AG04449 (cell line): ENCODE results near the gene FHIT.

Experiments used
- CTCF ChIA-PET: fragments of 350-600 bp; formaldehyde crosslinking; extraction: SDS; loops from one replicate; lab custom pipeline; 2021; ENCODE audit warnings: antibody characterized with exemption; lab: Yijun Ruan, JAX
- POLR2A ChIA-PET: fragments of 400-600, 350-600 bp; formaldehyde crosslinking; extraction: SDS; loops from one replicate; lab custom pipeline; 2020; ENCODE audit warnings: antibody characterized with exemption, inconsistent platforms; lab: Yijun Ruan, JAX
- DNase-seq: peaks from one replicate; pipeline ENCODE4 v3.0.0-alpha.2; 2010; ENCODE audit warnings: low read depth, low spot score
- H3K4me3 ChIP-seq: 2 replicates; pipeline ENCODE4 v1.5.1; 2011; ENCODE audit warnings: low read depth, mild to moderate bottlenecking, control low read depth, low read length
- CTCF ChIP-seq: IDR thresholded peaks from one replicate; pipeline ENCODE4 v1.5.1; 2011; ENCODE audit warnings: mild to moderate bottlenecking, moderate library complexity, low read length, control low read depth, inconsistent platforms; ENCODE audit not compliant: insufficient read depth; ENCODE audit errors: missing control alignments

FHIT gene

GRCh38 chr3:60919296-60919695 is 332.0 kb downstream of the FHIT start:
- CTCF ChIA-PET: no interaction called here
- TF ChIP-seq CTCF: no peak
- no peak overlapping the region for H3K4me3 ChIP-seq
- POLR2A ChIA-PET: no interaction called here
- DNase-seq: no peak

- DNase-seq: no peak
- ChIA-PET CTCF (no interaction called here), POLR2A (no interaction called here)
- no peak for TF ChIP-seq CTCF
- H3K4me3 ChIP-seq: no peak overlapping the region
Observed at GRCh38 chr3:60917141-60917540, 334.1 kb downstream of the FHIT start.

GRCh38 chr3:60916546-60916945 is 334.7 kb downstream of the FHIT start:
- H3K4me3 ChIP-seq: no peak overlapping the region
- ChIA-PET CTCF (no interaction called here), POLR2A (no interaction called here)
- TF ChIP-seq CTCF: no peak
- no peak for DNase-seq

- DNase-seq: no peak
- TF ChIP-seq CTCF: no peak
- no peak overlapping the region for H3K4me3 ChIP-seq
- POLR2A ChIA-PET: no interaction called here
- CTCF ChIA-PET: no interaction called here
Observed at GRCh38 chr3:60913474-60913873, 337.8 kb downstream of the FHIT start.

GRCh38 chr3:60912876-60913275 is 338.4 kb downstream of the FHIT start:
- ChIA-PET CTCF (no interaction called here), POLR2A (no interaction called here)
- no peak for TF ChIP-seq CTCF
- no peak overlapping the region for H3K4me3 ChIP-seq
- DNase-seq: no peak

- DNase-seq: no peak
- ChIA-PET CTCF (no interaction called here), POLR2A (no interaction called here)
- H3K4me3 ChIP-seq: no peak overlapping the region
- no peak for TF ChIP-seq CTCF
Observed at GRCh38 chr3:60912142-60912541, 339.1 kb downstream of the FHIT start.
